CD14-positive monocyte (primary cell): ENCODE results near the gene LPGAT1. TPM values are rescaled to one million over a fixed set of nuclear protein-coding genes. Genes with fewer than 3 reads are reported as not detected.
A peak's percentile ranks its signal among the peaks of the same experiment; 100 is the strongest.

Source experiments
- DNase-seq, 3 donors: peaks; one replicate each; pipeline ENCODE4 v3.0.0-alpha.2; 2011 to 2022
- H2AFZ ChIP-seq: 2 replicates; pipeline ENCODE4 v1.6.0; 2012; ENCODE audit warnings: mild to moderate bottlenecking, low read depth, low read length, inconsistent platforms; ENCODE audit not compliant: insufficient read depth, poor library complexity, severe bottlenecking
- H3K27ac ChIP-seq, 2 donors: 1 replicate in 1 of 2; 2 replicates in 1 of 2; pipeline ENCODE4 v1.5.1; 2012 to 2013; ENCODE audit warnings: low read length in 2 of 2, control low read depth in 1 of 2, inconsistent platforms in 1 of 2, low read depth in 1 of 2, mild to moderate bottlenecking in 1 of 2
- H3K27me3 ChIP-seq, 2 donors: one replicate each; pipeline versions ENCODE4 v1.6.0 to v1.6.1; 2011 to 2013; ENCODE audit warnings: low read length in 2 of 2; ENCODE audit not compliant: control insufficient read depth in 2 of 2, insufficient read depth in 2 of 2
- H3K36me3 ChIP-seq, 2 donors: replicated peaks in 1 of 2; 1 replicate in 1 of 2; 2 replicates in 1 of 2; pipeline versions ENCODE4 v1.5.1 to v1.6.1; 2012 to 2013; ENCODE audit warnings: low read length in 2 of 2, control low read depth in 1 of 2, inconsistent platforms in 1 of 2, mild to moderate bottlenecking in 1 of 2; ENCODE audit not compliant: insufficient read depth in 2 of 2, control insufficient read depth in 1 of 2
- H3K4me1 ChIP-seq, 2 donors: 1 replicate in 1 of 2; 2 replicates in 1 of 2; pipeline versions ENCODE4 v1.5.1 to v1.6.1; 2012 to 2013; ENCODE audit warnings: low read length in 2 of 2, control low read depth in 1 of 2, inconsistent platforms in 1 of 2, mild to moderate bottlenecking in 1 of 2, moderate library complexity in 1 of 2; ENCODE audit not compliant: insufficient read depth in 2 of 2, control insufficient read depth in 1 of 2
- H3K4me2 ChIP-seq: replicated peaks from 2 replicates; pipeline ENCODE3; 2012; ENCODE audit warnings: low read length, moderate library complexity, mild to moderate bottlenecking; ENCODE audit not compliant: poor library complexity, severe bottlenecking; ENCODE audit errors: extremely low read depth
- H3K4me3 ChIP-seq, 3 experiments: fragments of 200-600 bp in 1 of 3; sonication (generic) in 1 of 3; replicated peaks in 1 of 3; 1 replicate in 2 of 3; 2 replicates in 1 of 3; pipeline ENCODE4 v1.5.1; 2011 to 2013; ENCODE audit warnings: low read length in 3 of 3, mild to moderate bottlenecking in 3 of 3, control low read depth in 2 of 3, low read depth in 2 of 3, inconsistent platforms in 1 of 3, moderate library complexity in 1 of 3
- H3K79me2 ChIP-seq: 2 replicates; pipeline ENCODE4 v1.6.0; 2012; ENCODE audit warnings: mild to moderate bottlenecking, control low read depth, inconsistent platforms, low read length, moderate library complexity; ENCODE audit not compliant: insufficient read depth
- H3K9ac ChIP-seq: 2 replicates; pipeline ENCODE4 v1.6.0; 2017; ENCODE audit warnings: low read length, mild to moderate bottlenecking; ENCODE audit not compliant: insufficient read depth, poor library complexity, severe bottlenecking
- H3K9me3 ChIP-seq, 2 donors: replicated peaks in 1 of 2; 1 replicate in 1 of 2; 2 replicates in 1 of 2; pipeline versions ENCODE4 v1.5.1 to v1.6.1; 2012 to 2013; ENCODE audit warnings: low read length in 2 of 2, control low read depth in 1 of 2; ENCODE audit not compliant: control insufficient read depth in 1 of 2, insufficient read depth in 1 of 2
- H4K20me1 ChIP-seq: 2 replicates; pipeline ENCODE4 v1.6.0; 2012; ENCODE audit warnings: mild to moderate bottlenecking, low read length, control low read depth, moderate library complexity; ENCODE audit not compliant: insufficient read depth
- H3K27ac Mint-ChIP-seq, 7 donors: one replicate each; pipeline ENCODE4 v1.8.0; 2020; ENCODE audit warnings: mild to moderate bottlenecking in 7 of 7, mixed read lengths in 7 of 7, moderate library complexity in 6 of 7, inconsistent platforms in 2 of 7
- H3K27me3 Mint-ChIP-seq, 3 donors: one replicate each; pipeline ENCODE4 v1.8.0; 2021 to 2022; ENCODE audit warnings: low read depth in 3 of 3, mild to moderate bottlenecking in 3 of 3, mixed read lengths in 3 of 3, moderate library complexity in 3 of 3, inconsistent platforms in 1 of 3
- H3K36me3 Mint-ChIP-seq, 2 donors: one replicate each; pipeline ENCODE4 v1.8.0; 2020; ENCODE audit warnings: mixed read lengths in 2 of 2, inconsistent platforms in 1 of 2, mild to moderate bottlenecking in 1 of 2
- H3K4me1 Mint-ChIP-seq: one replicate; pipeline ENCODE4 v1.8.0; 2020; ENCODE audit warnings: mild to moderate bottlenecking, mixed read lengths
- H3K4me3 Mint-ChIP-seq, 2 donors: one replicate each; pipeline ENCODE4 v1.8.0; 2020; ENCODE audit warnings: mild to moderate bottlenecking in 2 of 2, mixed read lengths in 2 of 2, moderate library complexity in 1 of 2
- H3K9me3 Mint-ChIP-seq, 7 donors: one replicate each; pipeline ENCODE4 v1.8.0; 2020 to 2022; ENCODE audit warnings: mixed read lengths in 7 of 7, mild to moderate bottlenecking in 6 of 7, moderate library complexity in 6 of 7, inconsistent platforms in 2 of 7
- CTCF ChIP-seq: fragments of 200-600 bp; IDR thresholded peaks from one replicate; pipeline ENCODE4 v1.8.0; 2022; ENCODE audit warnings: antibody characterized with exemption, mild to moderate bottlenecking
- WGBS: methylation state at CpG from one replicate; pipeline ENCODE4 v1.1.5; 2013; ENCODE audit warnings: missing lambda C conversion rate; ENCODE audit not compliant: insufficient coverage; 5-methylcytosine and 5-hydroxymethylcytosine counted together
- intact Hi-C, 2 donors: fragments of 100-400 bp; cut with micrococcal nuclease; formaldehyde crosslinking; loops; one replicate each; pipeline versions ENCODE4 v1.15.0 to v1.15.1; 2023
- polyA plus RNA-seq, 3 donors: library from polyadenylated mRNA; depleted of rRNA in 1 of 3; unstranded in 2 of 3; stranded (reverse) in 1 of 3; fragments of 300-500 nt in 2 of 3; fragments of >200 nt in 1 of 3; fragmentation: Illumina TruSeq in 2 of 3; gene quantifications; 1 replicate in 2 of 3; 2 replicates in 1 of 3; pipeline ENCODE4 v1.2.3, GENCODE V29; 2012 to 2021

LPGAT1 gene
- polyA plus RNA-seq, 3 donors: 19.5 to 52.1 (median 40.2) TPM

DNA sequence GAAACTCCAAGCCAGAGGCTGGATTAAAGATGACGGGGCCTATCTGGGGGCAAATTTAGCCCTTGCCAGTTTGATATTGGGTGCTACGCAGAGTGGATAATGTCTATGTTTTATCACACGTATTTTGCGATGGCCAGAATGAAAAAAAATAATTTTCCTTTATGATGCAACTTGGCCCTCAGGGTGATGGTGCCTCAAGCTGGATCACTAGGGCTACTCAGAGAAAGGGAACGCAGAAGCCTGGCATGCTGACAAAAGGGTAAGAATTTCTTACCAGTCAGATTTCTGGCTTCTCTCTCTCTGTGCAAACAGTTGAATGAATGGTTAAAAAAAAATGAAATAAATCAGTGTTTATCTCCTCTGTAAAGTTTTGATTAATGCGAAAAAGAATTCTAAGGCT lies 122.6 kb downstream of the LPGAT1 start:
- Mint-ChIP-seq H3K9me3 (peaks cover 0 to 5% (median 0%) of the 10 kb centered on the region in 7 donors), H3K27ac (peak overlapping the region in 1 of 7 donors; percentile 14), H3K4me3 (no peak overlapping the region), H3K36me3 (no peaks in the 10 kb centered on the region), H3K4me1 (peaks cover 10% of the 10 kb centered on the region), H3K27me3 (peaks cover 0 to 3% (median 0%) of the 10 kb centered on the region in 3 donors)
- Histone ChIP-seq H3K27ac (no peak overlapping the region), H3K79me2 (no peaks in the 10 kb centered on the region), H3K9me3 (no peaks in the 10 kb centered on the region), H4K20me1 (no peaks in the 10 kb centered on the region), H3K9ac (no peak overlapping the region), H3K4me3 (no peak overlapping the region), H3K36me3 (no peaks in the 10 kb centered on the region), H3K27me3 (no peaks in the 10 kb centered on the region), H3K4me2 (no peak overlapping the region), H2AFZ (no peak overlapping the region), H3K4me1 (peaks cover 8 to 10% of the 10 kb centered on the region in 2 donors)
- intact Hi-C loops: no loop called here
- TF ChIP-seq CTCF: no peak
- DNase-seq: no peak
- 96% methylated on average over 3 of the region's 6 CpGs for WGBS

DNA sequence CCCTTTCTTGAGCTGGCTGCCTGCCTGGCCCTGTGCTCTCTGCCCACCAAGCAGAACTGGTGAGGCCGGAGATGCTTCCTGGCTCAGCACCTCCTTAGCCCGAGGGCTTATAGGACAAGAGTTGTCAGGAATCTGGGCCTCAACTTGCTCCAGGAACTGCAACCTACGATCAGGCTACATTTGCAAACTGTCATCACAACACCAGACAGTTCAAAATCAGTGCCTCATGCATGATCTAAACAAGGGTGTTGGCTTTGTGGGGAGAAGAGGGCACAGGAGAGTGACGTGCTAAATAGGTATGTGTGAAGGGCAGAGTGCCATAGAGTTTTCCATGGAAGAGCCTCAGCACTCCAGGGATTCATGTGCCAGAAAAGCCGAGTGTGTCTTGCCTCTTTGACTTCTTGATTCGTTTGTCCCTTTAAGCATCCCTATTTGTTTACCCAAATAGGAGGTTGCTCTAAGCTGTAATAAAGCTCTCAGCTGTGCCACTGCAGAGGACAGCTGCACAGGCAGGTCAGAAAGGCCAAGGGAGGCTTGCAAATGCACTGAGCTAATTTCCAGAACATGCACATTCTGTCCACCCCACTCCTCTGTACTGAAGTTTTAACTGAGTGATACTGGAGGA lies 125.0 kb downstream of the LPGAT1 start:
- Histone ChIP-seq H2AFZ (no peak overlapping the region), H3K79me2 (no peaks in the 10 kb centered on the region), H3K4me2 (no peak overlapping the region), H3K27me3 (no peaks in the 10 kb centered on the region), H3K9ac (no peak overlapping the region), H4K20me1 (no peaks in the 10 kb centered on the region), H3K27ac (no peak overlapping the region), H3K4me1 (peaks cover 0 to 7% of the 10 kb centered on the region in 2 donors), H3K36me3 (no peaks in the 10 kb centered on the region), H3K4me3 (no peak overlapping the region), H3K9me3 (no peaks in the 10 kb centered on the region)
- intact Hi-C loops: no loop called here
- WGBS: 94% methylated on average over 5 of the region's 6 CpGs
- H3K9me3 Mint-ChIP-seq: peaks cover 0 to 2% (median 0%) of the 10 kb centered on the region in 7 donors
- H3K27me3 Mint-ChIP-seq: peaks cover 3 to 5% (median 5%) of the 10 kb centered on the region in 3 donors
- no peak for DNase-seq
- H3K4me1 Mint-ChIP-seq: peaks cover 5% of the 10 kb centered on the region
- no peak overlapping the region for H3K4me3 Mint-ChIP-seq
- H3K27ac Mint-ChIP-seq: no peak overlapping the region
- TF ChIP-seq CTCF: no peak
- no peaks in the 10 kb centered on the region for H3K36me3 Mint-ChIP-seq
